ENCODE measurements around the gene LINGO4.
"Not testable (repeated sequence)": the region's sequence is repeated elsewhere in the genome, so short reads cannot be mapped to it uniquely, and the experiment has no call there.

Gene LINGO4

DNA sequence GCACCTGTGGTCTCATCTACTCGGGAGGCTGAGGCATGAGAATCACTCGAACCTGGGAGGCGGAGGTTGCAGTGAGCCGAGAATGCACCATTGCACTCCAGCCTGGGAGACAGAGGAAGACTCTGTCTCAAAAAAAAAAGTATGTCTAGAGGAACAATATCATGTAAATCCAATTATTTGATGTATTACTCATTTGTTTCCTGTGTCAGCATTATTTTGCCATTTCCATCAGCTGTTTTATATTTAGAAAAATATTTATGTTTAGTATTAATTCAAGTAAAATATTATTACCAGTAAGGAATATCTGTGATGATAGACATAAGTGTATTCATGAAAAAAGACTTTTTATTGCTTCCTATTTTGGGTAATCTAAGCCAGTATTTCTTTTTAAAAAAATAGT, 27.9 kb downstream of the LINGO4 start:
- DNase-seq = no peak

DNA sequence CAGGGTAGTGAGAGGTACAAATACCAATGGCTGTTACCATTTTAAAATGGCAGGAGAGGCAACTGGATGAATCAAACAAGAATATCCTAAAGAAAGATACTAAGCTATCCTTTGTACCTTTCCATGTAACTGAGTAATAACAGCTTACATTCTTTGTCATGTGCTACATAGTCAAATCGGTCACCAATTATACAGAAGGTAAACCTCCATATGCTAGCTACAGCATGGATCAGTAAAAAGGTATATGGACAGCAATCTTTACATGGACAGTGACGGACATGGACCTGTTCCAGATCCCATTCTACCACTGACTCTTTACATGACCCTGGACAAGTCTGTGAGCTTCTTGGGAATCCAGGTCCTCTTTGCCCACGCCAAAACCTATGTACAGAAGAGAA, 28.6 kb downstream of the LINGO4 start:
- no peak for DNase-seq

DNA sequence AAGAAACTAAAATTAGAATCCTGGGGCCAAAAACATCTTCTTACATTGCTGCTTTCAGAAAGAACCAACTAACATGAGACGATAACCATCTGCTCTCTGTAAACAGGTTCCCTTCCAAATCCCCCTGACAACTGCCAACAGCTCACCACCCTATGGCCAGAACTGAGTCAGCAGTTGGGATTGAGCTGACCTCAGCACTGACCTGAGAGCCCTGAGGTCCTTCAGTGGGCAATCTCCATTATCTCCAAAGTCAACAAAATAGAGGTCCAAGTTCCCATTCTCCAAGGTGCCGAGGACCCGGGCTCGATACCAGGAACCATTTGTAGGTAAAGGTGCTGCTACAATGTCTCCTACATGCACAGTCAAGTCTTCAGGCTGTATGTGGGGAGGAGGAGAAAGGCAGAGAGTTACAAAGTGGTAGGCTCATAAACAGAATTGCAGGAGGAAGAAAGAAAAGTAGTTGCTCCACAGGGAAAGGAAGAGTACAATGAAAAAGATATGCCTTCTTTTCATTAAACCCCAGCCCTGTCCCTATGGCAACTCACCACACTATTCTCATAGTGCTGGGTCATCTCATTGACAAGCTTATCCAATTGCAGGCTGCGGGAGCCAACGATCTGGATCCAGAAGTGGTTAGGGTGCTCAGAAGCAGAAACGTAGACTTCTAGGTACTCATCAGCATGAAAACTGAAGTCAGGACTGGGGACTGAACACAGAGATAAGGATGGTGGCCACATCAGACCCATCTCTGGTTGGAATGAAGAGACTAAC, 29.1 kb downstream of the LINGO4 start:
- peak; percentile 27 for DNase-seq

DNA sequence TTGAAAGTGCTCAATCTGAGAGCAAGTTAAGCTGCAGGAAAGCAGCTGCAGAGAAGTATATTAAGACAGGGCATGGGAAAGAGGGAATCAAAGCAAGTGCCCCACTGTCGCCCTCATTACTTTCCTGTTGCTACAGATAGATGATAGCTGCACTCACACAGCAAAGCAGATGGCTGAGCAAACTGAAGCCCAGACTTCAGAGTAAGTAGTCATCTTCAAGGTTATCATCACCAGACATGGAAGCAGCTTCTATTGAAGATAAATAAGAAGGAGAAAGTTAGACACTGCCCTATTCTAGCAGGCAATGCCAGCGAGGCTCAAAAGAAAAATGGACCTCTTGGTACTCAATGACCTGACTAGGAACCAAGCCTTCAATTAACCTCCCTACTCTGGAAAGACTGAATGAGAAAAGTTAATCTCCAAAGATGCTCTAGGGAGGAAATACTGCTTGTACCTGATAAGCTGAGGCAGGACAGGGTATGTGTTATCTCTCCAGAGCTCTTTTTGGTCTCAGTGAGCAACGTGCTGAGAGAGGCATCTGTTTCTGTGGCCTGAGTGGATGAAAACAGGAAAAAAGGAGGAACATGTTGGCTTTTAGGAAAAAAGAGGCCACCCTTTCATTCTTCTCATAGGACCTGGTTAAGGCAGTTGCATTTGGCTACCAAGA, 30.8 kb downstream of the LINGO4 start:
- peak; percentile 84 for DNase-seq

DNA sequence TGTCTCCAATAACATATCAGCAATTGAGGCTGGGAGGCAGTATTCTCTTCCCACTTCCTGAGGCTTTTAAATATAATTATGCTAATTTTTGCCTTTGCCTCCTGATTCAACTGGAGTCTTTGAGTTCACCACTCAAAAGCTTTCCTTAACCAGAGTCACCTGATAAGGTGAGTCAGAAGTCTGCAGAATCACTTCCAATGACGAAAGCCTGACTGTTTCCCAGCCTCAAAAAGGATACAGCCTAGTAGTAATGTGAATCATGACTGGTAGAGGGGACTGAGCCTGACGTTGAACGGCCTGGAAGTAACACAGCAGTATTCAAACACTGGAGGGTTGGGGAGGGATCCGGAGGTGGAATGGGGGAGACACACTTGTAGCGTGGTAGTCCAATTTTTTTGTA, 31.5 kb downstream of the LINGO4 start:
- no peak for DNase-seq

DNA sequence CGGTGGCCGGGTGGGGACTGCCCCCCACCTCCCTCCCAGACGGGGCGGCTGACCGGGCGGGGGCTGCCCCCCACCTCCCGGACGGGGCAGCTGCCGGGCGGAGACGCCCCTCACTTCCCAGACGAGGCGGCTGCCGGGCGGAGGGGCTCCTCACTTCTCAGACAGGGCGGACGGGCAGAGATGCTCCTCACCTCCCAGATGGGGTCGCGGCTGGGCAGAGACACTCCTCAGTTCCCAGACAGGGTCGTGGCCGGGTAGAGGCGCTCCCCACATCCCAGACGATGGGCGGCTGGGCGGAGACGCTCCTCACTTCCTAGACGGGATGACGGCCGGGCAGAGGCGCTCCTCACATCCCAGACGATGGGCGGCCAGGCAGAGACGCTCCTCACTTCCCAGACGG, 35.9 kb downstream of the LINGO4 start:
- DNase-seq = not testable (repeated sequence)

DNA sequence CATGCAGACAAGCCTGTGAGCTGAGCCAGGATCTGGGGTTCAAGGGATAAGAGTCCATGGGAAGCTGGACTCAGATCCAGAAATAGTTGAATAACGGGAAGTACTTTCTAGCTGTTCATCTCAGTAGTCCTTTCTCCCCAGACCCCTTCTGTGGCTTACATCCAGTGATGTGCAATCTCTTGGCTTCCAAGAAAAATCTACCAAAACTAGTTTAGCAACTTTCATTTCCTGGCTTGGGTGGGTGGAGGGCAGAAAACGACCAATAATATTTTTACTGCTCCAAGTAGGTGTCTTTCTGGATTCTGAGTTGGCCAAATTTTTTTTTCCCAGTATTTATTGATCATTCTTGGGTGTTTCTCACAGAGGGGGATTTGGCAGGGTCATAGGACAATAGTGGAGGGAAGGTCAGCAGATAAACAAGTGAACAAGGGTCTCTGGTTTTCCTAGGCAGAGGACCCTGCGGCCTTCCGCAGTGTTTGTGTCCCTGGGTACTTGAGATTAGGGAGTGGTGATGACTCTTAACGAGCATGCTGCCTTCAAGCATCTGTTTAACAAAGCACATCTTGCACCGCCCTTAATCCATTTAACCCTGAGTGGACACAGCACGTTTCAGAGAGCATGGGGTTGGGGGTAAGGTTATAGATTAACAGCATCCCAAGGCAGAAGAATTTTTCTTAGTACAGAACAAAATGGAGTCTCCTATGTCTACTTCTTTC, 36.7 kb downstream of the LINGO4 start:
- not testable (repeated sequence) for DNase-seq

DNA sequence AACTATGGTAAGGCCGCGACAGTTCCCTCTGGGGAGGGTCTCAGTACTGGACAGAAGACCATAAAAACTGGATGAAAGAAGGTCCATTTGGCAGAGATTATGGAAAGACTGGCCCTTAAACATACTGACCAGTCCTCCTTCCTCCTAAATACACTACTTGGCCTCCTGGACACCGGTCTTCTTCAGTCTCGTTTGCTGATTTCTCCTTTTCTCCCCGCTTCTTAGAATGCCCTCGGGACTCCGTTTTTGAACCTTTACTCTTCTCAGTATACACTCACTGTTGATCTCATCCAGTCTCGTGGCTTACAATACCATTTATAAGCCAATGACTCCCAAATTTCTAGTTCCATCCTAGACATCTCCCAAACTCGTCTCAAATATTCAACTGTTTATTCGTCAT, 41.2 kb downstream of the LINGO4 start:
- DNase-seq = no peak

DNA sequence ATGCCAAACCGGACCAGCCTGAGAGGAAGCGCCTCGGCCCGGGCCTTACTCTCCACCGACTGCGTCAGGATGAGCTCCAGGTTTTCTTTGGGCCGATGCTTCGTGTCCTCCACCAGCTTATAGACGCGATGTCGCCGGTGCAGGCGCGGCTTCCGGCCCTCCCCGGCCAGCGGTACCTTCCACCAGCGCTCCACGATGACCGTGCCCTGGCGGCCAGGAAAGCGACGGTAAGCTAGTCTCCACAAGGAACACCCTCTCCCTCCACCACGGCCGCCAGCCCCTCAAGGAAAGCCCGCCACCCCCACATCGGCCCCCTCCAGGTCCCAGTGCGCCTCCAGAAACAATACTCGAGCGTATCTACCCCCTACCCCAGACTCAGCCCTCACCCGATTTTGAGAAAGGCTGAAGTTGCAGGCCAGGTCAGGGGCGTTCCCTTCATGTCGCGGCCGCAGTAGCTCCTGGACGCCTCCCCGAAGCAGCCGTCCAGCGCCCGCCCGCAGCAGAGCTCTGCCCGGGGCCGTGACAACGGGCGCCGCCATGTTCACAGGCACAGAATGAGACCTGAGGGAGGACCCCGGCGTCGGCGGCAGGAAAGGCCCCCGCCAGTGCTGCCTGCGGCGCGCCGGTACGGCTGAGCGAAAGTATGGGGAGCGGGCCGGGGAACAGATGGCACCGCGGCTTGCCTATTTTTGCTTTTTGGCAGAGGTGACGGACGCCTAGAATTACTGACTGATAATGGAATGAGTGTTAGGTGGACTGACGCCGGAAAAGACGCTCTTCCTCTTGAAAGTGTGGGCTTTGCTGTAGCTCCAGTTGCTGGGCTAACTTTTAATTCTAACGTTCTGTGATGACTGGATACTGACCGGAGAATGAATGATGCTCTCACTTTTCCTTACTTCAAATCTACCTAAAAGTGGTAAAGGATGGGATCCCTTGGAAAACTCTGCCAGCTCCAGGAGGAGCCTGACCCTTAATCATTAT, 42.0 kb downstream of the LINGO4 start, which contains the start of gene MRPL9:
Gene MRPL9, minus strand, starts transcription at position 556 of the 981 bp plus-strand sequence. Its CDS starts 17 bp downstream, at position 539.
- peak; percentile 90 for DNase-seq

DNA sequence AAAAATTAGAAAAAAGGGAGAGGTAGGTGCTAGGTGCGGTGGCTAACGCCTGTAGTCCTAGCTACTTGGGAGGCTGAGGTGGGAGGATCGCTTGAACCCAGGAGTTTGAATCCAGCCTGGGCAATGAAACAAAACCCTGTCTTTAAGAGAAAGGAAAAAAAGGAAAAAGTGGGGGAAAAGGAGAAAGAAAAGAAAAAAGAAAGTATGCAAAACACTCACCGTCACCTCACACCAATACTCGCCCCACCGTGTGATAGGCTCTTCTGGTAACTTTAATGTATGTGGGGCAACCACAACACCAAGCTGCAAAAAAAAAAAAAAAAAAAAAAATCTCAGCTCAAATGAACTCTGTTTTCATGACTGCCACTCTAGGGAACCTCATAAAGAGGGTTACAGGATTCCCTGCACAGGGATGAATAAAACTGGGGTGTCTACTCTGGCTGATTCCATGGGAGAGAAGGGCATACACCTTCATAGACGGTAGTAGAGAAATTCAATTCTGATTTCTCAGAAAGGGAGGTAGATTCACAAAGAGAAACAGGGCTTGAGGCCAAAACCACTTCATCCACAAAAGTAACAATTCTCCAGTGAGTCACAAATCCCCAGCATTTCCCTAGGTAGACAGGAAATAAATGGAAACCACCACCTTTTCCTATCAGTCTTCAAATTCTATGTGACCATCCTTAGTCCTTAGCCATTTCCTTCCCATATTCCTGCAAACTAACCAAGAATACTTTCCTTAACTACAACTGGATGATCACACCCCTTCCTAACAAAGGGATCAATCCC, 44.4 kb downstream of the LINGO4 start:
- DNase-seq = no peak

DNA sequence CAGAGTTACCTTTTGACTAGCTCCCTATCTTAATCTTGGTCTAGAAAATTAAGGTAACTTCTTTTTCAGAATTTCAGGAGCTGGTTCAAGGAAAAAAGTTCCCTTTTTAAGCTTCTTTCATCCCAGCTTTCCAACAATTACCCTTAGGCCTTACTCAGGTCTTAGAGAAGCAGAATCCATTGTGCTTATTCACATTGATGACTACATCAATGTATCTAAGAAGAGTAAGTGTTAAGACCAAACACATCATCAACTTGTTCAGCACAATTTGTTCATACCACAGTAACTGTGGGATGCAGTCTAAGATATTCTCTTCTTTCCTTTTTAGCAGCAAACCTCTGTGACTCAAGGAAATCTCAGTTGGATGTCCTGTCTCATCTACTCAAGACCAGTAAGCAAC, 46.0 kb downstream of the LINGO4 start:
- DNase-seq = no peak

DNA sequence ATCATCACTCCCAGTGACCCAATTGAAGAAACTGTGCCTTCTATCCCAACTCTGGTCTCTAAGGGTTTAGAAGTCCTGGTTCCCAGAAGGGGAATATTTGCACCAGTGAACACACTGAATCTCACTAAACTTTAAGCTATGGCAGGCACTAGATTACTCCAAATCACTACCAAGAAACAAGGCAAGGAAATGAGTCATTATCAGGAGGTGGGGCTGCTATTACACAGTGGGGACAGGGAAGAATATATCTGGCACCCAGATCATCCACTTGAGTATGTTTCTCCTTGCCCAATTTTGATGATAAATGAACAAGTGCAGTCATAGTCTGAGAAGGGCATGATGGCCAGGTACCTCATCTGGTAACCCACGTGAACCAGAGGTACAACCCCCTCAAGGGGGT, 48.9 kb downstream of the LINGO4 start:
- no peak for DNase-seq
